GM21447 (cell line): ENCODE results near the gene MUCL3.
"Not testable (repeated sequence)": the region's sequence is repeated elsewhere in the genome, so short reads cannot be mapped to it uniquely, and the experiment has no call there.

Source experiments
- ATAC-seq: cut with Tn5 transposase; IDR thresholded peaks from one replicate; pipeline ENCODE4 v1.9.1; 2021; ENCODE audit not compliant: unreplicated experiment

MUCL3 gene

DNA sequence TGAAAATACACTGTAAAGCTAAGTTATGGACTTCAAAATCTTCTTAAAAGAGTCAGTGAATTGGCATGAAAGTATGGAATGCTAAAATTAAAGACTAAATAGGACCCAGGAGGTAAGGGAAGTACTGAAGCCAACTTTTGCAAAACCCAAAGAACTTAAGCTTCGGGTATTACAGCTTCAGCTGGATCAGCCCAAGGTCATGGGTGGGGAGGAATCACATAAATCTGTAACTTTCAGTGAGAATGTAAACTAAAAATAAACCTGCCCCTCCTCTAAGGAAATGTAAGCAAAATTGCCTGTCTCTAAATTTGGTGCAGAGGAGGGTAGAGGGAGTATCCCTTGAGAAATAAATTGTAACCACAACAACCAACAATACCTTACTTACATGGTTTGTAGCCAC lies 38.4 kb downstream of the MUCL3 start:
- ATAC-seq = no peak

- no peak for ATAC-seq
Observed at GRCh38 chr6:30979690-30980089, 38.9 kb downstream of the MUCL3 start.

DNA sequence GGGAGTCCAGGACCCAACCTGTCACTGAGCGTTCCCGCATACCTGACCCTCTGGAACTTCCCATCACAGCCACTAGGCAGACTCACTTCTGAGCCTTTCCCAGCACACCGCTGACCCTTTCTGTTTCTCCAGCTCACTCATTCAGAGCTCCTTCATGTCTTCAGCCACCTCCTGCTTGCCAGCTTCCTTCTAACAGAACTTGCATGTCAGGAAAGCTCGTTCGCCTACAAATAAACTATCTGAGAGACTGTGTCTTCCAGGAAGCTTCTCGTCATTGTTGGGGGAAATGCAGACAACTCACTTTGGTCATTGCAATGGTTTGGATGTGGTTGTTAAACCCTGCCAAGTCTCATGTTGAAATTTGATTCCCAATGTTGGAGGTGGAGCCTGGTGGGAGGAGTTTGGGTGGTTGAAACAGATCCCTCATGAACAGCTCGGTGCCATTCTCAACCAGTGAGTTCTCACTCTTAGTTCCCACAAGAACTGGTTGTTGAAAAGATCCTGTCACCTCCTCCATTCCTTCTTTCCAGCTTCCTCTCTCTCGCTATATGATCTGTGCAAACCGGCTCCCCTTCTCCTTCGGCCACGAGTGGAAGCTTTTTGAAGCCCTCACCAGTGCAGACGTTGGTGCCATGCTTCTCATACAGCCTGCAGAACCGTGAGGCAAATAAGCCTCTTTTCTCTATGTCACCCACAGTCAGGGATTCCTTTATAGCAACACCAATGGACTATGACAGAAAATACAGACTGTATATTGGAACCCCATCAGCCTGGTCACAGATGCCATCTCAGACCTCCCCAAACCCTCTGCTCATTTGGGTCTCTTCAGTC lies 41.4 kb downstream of the MUCL3 start:
- ATAC-seq = no peak

DNA sequence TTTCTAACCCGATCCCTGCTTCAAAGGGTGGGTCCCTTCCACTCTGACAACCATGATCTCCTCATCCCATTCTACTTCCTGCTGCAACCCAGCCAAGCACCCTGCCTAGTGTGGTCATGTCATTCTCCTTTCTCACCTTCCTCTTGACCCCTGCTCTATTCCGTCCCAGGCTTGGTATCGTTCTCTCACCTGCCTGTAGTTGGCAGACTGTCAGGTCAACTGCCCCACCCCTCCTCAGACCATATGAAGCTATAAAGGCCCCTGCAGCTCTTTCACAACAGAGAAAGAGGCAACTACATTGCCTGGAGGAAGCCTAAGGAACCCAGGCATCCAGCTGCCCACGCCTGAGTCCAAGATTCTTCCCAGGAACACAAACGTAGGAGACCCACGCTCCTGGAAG lies 42.7 kb downstream of the MUCL3 start, which contains the start of gene MUC21:
Gene MUC21, plus strand, starts transcription at position 280 of the 400 bp plus-strand sequence. CDS start 241 bp downstream, outside the sequence.
- ATAC-seq = no peak

GRCh38 chr6:30985490-30985889 lies 44.7 kb downstream of the MUCL3 start:
- ATAC-seq = no peak

DNA sequence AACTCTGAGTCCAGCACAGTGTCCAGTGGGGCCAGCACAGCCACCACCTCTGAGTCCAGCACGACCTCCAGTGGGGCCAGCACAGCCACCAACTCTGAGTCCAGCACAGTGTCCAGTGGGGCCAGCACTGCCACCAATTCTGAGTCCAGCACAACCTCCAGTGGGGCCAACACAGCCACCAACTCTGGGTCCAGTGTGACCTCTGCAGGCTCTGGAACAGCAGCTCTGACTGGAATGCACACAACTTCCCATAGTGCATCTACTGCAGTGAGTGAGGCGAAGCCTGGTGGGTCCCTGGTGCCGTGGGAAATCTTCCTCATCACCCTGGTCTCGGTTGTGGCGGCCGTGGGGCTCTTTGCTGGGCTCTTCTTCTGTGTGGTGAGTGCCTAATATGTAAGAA lies 46.5 kb downstream of the MUCL3 start:
- ATAC-seq = no peak

- ATAC-seq = no peak
Observed at GRCh38 chr6:30988209-30988825, 47.5 kb downstream of the MUCL3 start.

DNA sequence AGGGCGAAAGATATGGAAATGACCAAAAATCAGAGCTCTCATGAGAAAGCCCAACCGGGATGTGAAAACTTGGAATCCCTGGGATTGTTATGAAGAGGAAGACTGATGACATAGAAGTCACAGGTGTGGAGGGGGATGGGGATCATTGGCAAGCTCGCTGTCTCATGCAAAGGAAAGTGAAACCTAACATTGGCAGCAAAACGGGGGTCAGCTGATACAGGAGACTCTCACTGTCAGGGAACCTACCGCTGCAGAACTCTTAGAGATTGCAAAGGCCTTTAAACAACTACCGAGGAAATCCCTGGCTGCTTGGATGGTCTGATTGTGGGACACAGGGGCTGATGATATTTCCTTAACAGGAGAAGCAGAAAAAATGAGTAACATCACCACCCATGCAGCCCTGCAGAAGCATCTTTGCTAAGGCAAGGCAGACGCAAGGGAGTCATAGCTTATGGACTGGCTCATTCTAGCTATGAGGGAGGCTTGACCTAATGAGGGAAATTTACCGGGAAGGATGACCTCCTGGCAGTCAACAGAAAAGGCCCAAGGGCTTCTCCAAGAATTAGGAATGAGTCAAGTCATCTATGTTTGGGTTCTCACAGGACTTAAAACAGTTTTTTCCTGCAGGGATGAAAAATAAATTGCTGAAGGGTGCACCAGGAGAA lies 49.8 kb downstream of the MUCL3 start:
- no peak for ATAC-seq

DNA sequence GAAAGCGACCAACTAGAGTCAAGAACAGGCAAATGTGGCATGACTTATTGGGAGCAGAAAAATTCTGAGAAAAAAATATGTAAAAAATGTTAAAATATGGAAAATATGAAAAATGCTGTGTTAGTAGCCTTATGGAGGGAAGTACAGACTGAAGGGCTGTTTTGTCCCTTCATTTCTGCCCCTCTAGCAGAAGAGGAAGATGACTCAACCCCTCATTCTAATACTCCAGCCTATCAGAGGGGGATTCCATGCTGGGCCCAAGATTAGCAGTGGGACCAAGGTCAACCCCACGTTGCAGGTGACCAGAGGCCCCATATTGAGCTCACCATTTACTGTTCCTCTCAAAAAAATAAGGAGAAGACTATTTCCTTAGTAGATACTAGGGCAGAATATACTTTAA lies 51.1 kb downstream of the MUCL3 start:
- ATAC-seq = no peak

GRCh38 chr6:30997301-30997700 lies 56.5 kb downstream of the MUCL3 start:
- no peak for ATAC-seq

- ATAC-seq = no peak
Observed at GRCh38 chr6:30998785-30999184, 58.0 kb downstream of the MUCL3 start.

GRCh38 chr6:31000067-31000860 lies 59.5 kb downstream of the MUCL3 start:
- not testable (repeated sequence) for ATAC-seq

DNA sequence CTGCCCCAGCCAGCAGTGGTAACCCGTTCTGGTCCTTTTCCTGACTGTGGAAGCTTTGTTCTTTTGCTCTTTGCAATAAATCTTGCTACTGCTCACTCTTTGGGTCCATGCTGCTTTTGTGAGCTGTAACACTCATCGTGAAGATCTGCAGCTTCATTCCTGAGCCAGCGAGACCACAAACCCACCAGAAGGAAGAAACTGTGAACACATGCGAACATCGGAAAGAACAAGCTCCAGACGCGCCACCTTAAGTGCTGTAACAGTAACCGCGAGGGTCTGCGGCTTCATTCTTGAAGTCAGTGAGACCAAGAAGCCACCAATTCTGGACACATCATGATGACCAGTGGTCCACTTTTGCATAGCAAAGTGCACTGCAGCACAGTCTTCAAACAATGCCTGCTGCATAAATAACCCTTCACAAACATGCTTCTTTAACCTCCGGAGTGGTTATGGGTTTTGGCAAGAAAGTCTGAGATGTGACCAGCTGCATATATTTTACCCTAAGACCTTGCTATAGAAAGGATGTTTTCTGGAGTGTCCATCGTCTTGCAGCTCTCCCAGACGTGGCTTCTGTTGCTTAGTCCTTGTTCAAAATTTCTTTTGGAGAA lies 60.6 kb downstream of the MUCL3 start:
- no peak for ATAC-seq

DNA sequence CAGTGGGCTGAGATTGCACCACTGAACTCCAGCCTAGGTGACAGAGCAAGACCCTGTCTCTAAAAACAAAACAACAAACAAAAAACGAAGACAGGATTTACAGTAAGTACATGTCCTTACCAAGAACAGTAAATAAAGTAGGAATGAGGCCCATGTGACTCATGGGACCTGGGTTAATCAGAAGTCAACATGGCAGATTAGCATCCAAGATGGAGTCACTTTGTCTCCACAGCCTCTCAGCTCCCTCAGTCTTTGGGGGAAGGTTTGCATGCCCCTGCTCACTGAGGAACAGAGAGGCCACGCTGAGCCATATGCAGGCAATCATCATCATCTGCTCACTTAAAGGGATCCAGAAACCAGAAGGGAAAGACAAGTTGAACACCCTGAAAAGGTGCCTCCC lies 61.7 kb downstream of the MUCL3 start:
- no peak for ATAC-seq
